GM23248 (cell line): ENCODE results near the gene RNLS. TPM values are rescaled to one million over a fixed set of nuclear protein-coding genes. Genes with fewer than 3 reads are reported as not detected.

ENCODE experiments used
- DNase-seq: peaks from one replicate; pipeline ENCODE4 v3.0.0-alpha.2; 2015
- H2AFZ ChIP-seq: fragments of 200-600 bp; sonication (generic); 2 replicates; pipeline ENCODE4 v1.6.1; 2016; ENCODE audit warnings: antibody characterized with exemption
- H3F3A ChIP-seq: fragments of 200-600 bp; sonication (generic); 2 replicates; pipeline ENCODE4 v1.6.1; 2016; ENCODE audit warnings: mild to moderate bottlenecking, antibody characterized with exemption, mixed run types; ENCODE audit not compliant: insufficient read depth
- H3K27ac ChIP-seq: fragments of 200-600 bp; sonication (generic); 2 replicates; pipeline ENCODE4 v1.5.1; 2016; ENCODE audit warnings: mild to moderate bottlenecking
- H3K27me3 ChIP-seq: fragments of 200-600 bp; sonication (generic); replicated peaks from 2 replicates; pipeline ENCODE4 v1.6.1; 2016; ENCODE audit warnings: mild to moderate bottlenecking; ENCODE audit not compliant: insufficient read depth
- H3K36me3 ChIP-seq: fragments of 200-600 bp; sonication (generic); 2 replicates; pipeline ENCODE4 v1.6.1; 2016; ENCODE audit warnings: low read depth, mild to moderate bottlenecking
- H3K4me1 ChIP-seq: fragments of 200-600 bp; sonication (generic); 2 replicates; pipeline ENCODE4 v1.6.1; 2016; ENCODE audit warnings: mild to moderate bottlenecking; ENCODE audit not compliant: insufficient read depth
- H3K4me2 ChIP-seq: fragments of 200-600 bp; sonication (generic); one replicate; pipeline ENCODE4 v1.6.1; 2016; ENCODE audit warnings: mild to moderate bottlenecking; ENCODE audit not compliant: unreplicated experiment
- H3K4me3 ChIP-seq: fragments of 200-600 bp; sonication (generic); 2 replicates; pipeline ENCODE4 v1.5.1; 2016; ENCODE audit warnings: mild to moderate bottlenecking
- H3K79me2 ChIP-seq: fragments of 200-600 bp; sonication (generic); 2 replicates; pipeline ENCODE4 v1.6.1; 2016; ENCODE audit warnings: mild to moderate bottlenecking; ENCODE audit not compliant: insufficient read depth
- H3K9ac ChIP-seq: fragments of 200-600 bp; sonication (generic); 2 replicates; pipeline ENCODE4 v1.6.1; 2016; ENCODE audit warnings: mild to moderate bottlenecking
- H3K9me2 ChIP-seq: fragments of 200-600 bp; sonication (generic); 2 replicates; pipeline ENCODE4 v1.6.1; 2016; ENCODE audit warnings: mixed run types, mild to moderate bottlenecking, moderate library complexity; ENCODE audit not compliant: insufficient read depth
- H3K9me3 ChIP-seq: fragments of 200-600 bp; sonication (generic); one replicate; pipeline ENCODE4 v1.6.1; 2017; ENCODE audit warnings: low read depth
- H4K20me1 ChIP-seq: fragments of 200-600 bp; sonication (generic); 2 replicates; pipeline ENCODE4 v1.6.0; 2016; ENCODE audit not compliant: insufficient read depth
- EZH2 ChIP-seq: fragments of 200-600 bp; sonication (generic); IDR thresholded peaks from 2 replicates; pipeline ENCODE4 v1.6.1; 2018; ENCODE audit warnings: antibody characterized with exemption, mild to moderate bottlenecking; ENCODE audit not compliant: insufficient read depth, poor library complexity, severe bottlenecking
- EZH2phosphoT487 ChIP-seq: fragments of 200-600 bp; sonication (generic); IDR thresholded peaks from 2 replicates; pipeline ENCODE4 v1.6.1; 2018; ENCODE audit warnings: antibody characterized with exemption, moderate library complexity, mild to moderate bottlenecking, low read depth; ENCODE audit not compliant: insufficient read depth
- WGBS, 2 experiments: methylation state at CpG; one replicate each; pipeline ENCODE4 v1.1.6; 2015 to 2017; ENCODE audit warnings: low lambda C conversion rate in 2 of 2, low coverage in 1 of 2; ENCODE audit errors: missing lambda C conversion rate in 2 of 2; 5-methylcytosine and 5-hydroxymethylcytosine counted together
- in situ Hi-C: fragments of 300-500 bp; cut with MboI; formaldehyde crosslinking; loops from 2 replicates; pipeline ENCODE4 v1.15.0; 2020
- polyA plus RNA-seq: library from polyadenylated mRNA; unstranded; fragments of >200 nt; fragmentation: Nextera tagmentation; extraction: Ambion mirVana; gene quantifications from 2 replicates; pipeline ENCODE4 v1.2.1, GENCODE V29; 2016
- total RNA-seq: library from RNA; depleted of rRNA; stranded (reverse); fragments of >200 nt; shearing (Covaris generic); gene quantifications from 2 replicates; pipeline ENCODE4 v1.2.3, GENCODE V29; 2014

The RNLS gene
- total and polyA plus RNA-seq, 2 experiments from 2014 or later: 11.5 to 23.1 TPM

DNA sequence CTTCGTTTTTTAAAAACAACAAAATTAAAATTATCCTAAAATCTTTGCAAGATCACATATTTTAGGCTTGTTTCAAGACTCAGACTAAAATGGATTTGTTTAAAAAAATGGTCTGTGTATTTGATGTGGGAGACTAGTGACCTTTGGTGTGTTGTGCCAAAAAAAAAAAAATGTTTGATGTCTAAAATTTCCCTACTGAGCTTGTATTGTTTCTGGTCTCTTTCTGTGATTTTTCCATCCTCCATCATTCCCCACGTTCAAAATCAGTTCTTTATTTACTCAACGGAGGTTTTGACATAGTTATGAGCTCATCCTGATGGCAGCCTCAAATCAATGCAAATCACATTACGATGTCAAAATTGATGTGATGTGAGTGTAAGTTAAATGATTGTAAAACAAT, 326.2 kb downstream of the RNLS start:
- TF ChIP-seq EZH2phosphoT487 (no peak), EZH2 (no peak)
- H3K9ac ChIP-seq: no peak overlapping the region
- H3K9me3 ChIP-seq: no peaks in the 10 kb centered on the region
- no peak for DNase-seq
- H3K79me2 ChIP-seq: no peaks in the 10 kb centered on the region
- no peak overlapping the region for H2AFZ ChIP-seq
- no peaks in the 10 kb centered on the region for H3K36me3 ChIP-seq
- H3K27me3 ChIP-seq: no peaks in the 10 kb centered on the region
- H4K20me1 ChIP-seq: no peaks in the 10 kb centered on the region
- H3K4me2 ChIP-seq: no peak overlapping the region
- H3K9me2 ChIP-seq: no peaks in the 10 kb centered on the region
- 77 to 82% methylated on average over 4 of the region's 4 CpGs for WGBS, 2 experiments
- H3K27ac ChIP-seq: no peak overlapping the region
- 0 out of 2 replicates have a peak, but pooled peaks cover 8% of the 10 kb centered on the region for H3F3A ChIP-seq
- in situ Hi-C loops: no loop called here
- peaks cover 11% of the 10 kb centered on the region for H3K4me1 ChIP-seq
- no peak overlapping the region for H3K4me3 ChIP-seq

- in situ Hi-C loops: no loop called here
- Histone ChIP-seq H2AFZ (no peak overlapping the region), H3F3A (0 out of 2 replicates have a peak, but pooled peaks cover 8% of the 10 kb centered on the region), H3K4me1 (peaks cover 11% of the 10 kb centered on the region), H3K27ac (no peak overlapping the region), H3K36me3 (no peaks in the 10 kb centered on the region), H3K27me3 (no peaks in the 10 kb centered on the region), H3K9me2 (no peaks in the 10 kb centered on the region), H3K4me2 (no peak overlapping the region), H3K9ac (no peak overlapping the region), H3K9me3 (no peaks in the 10 kb centered on the region), H3K79me2 (no peaks in the 10 kb centered on the region), H4K20me1 (no peaks in the 10 kb centered on the region), H3K4me3 (no peak overlapping the region)
- TF ChIP-seq EZH2 (no peak), EZH2phosphoT487 (no peak)
- WGBS, 2 experiments: 89 to 94% methylated on average over 20 of the region's 20 CpGs
- no peak for DNase-seq
Observed at GRCh38 chr10:88256013-88256680, 327.0 kb downstream of the RNLS start.

DNA sequence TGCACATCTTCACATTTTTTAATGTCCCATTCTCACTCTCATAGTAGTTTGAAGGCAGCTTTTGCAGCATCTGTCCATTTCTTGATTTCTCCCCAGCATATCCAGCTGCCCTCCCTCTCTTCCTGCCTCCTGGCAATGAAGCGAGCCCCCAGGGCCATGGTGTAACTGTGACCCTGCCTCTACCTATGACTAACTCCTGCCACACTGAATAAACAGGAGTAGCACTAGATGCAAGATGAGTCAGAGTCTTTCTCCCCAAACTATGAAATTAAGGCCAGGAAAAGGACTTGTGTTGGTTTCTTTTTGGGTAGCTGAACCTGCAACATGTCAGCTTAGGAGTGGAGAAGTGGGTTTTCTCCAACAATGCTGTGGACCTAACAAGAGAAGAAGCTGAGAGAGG, 329.0 kb downstream of the RNLS start:
- H4K20me1 ChIP-seq: no peaks in the 10 kb centered on the region
- H3K79me2 ChIP-seq: no peaks in the 10 kb centered on the region
- TF ChIP-seq EZH2phosphoT487 (no peak), EZH2 (no peak)
- H3K9ac ChIP-seq: no peak overlapping the region
- in situ Hi-C loops: no loop called here
- no peaks in the 10 kb centered on the region for H3K9me2 ChIP-seq
- peak; percentile 86 for DNase-seq
- no peak overlapping the region for H3K4me3 ChIP-seq
- H3K9me3 ChIP-seq: no peaks in the 10 kb centered on the region
- peaks cover 11% of the 10 kb centered on the region for H3K4me1 ChIP-seq
- no peak overlapping the region for H3K27ac ChIP-seq
- H3K27me3 ChIP-seq: no peaks in the 10 kb centered on the region
- no peak overlapping the region for H2AFZ ChIP-seq
- peak overlapping the region; percentile 29 for H3K4me2 ChIP-seq
- H3K36me3 ChIP-seq: no peaks in the 10 kb centered on the region
- 14 to 15% methylated on average over 1 of the region's 1 CpG for WGBS, 2 experiments
- 0 out of 2 replicates have a peak, but pooled peaks cover 8% of the 10 kb centered on the region for H3F3A ChIP-seq

- Histone ChIP-seq H3K79me2 (no peaks in the 10 kb centered on the region), H3K36me3 (no peaks in the 10 kb centered on the region), H3F3A (0 out of 2 replicates have a peak, but pooled peaks cover 8% of the 10 kb centered on the region), H3K9ac (no peak overlapping the region), H2AFZ (no peak overlapping the region), H3K4me1 (peaks cover 11% of the 10 kb centered on the region), H4K20me1 (no peaks in the 10 kb centered on the region), H3K9me3 (no peaks in the 10 kb centered on the region), H3K4me2 (no peak overlapping the region), H3K27me3 (no peaks in the 10 kb centered on the region), H3K9me2 (no peaks in the 10 kb centered on the region), H3K27ac (no peak overlapping the region), H3K4me3 (no peak overlapping the region)
- WGBS, 2 experiments: 79 to 85% methylated on average over 2 of the region's 2 CpGs
- TF ChIP-seq EZH2phosphoT487 (no peak), EZH2 (no peak)
- no peak for DNase-seq
- in situ Hi-C loops: no loop called here
Observed at GRCh38 chr10:88253622-88254021, 329.5 kb downstream of the RNLS start.
